ENCODE measurements around the gene TRIM58.

TRIM58 gene

DNA sequence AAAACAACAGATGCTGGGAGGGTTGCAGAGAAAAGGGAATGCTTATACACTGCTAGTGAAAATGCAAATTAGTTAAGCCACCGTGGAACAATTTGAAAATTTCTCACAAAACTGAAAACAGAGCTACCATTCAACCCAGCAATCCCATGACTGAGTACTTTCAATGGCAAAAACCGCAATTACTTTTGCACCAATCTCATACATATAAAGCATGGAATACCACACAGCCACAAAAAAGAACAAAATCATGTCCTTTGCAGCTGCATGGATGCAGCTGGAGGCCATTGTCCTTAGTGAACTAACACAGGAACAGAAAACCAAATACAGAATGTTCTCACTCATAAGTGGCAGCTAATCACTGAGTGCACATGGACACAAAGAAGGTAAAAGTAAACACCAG lies 56.8 kb downstream of the TRIM58 start:
- Histone ChIP-seq H3K4me3 (ENCODE audit: low read depth, low read length) (no peak overlapping the region), H3K79me2 (no peaks in the 10 kb centered on the region), H3K9me3 (ENCODE audit: control insufficient read depth, low read length) (no peaks in the 10 kb centered on the region), H3K9ac (no peak overlapping the region), H3K4me1 (no peaks in the 10 kb centered on the region), H2AFZ (no peak overlapping the region), H3K27me3 (ENCODE audit: control insufficient read depth, insufficient read depth, low read length) (no peaks in the 10 kb centered on the region), H3K4me2 (ENCODE audit: low read length) (no peak overlapping the region), H3K36me3 (ENCODE audit: control insufficient read depth, insufficient read depth, low read length) (no peaks in the 10 kb centered on the region), H3K27ac (no peak overlapping the region)
- TF ChIP-seq, protein P1, sequence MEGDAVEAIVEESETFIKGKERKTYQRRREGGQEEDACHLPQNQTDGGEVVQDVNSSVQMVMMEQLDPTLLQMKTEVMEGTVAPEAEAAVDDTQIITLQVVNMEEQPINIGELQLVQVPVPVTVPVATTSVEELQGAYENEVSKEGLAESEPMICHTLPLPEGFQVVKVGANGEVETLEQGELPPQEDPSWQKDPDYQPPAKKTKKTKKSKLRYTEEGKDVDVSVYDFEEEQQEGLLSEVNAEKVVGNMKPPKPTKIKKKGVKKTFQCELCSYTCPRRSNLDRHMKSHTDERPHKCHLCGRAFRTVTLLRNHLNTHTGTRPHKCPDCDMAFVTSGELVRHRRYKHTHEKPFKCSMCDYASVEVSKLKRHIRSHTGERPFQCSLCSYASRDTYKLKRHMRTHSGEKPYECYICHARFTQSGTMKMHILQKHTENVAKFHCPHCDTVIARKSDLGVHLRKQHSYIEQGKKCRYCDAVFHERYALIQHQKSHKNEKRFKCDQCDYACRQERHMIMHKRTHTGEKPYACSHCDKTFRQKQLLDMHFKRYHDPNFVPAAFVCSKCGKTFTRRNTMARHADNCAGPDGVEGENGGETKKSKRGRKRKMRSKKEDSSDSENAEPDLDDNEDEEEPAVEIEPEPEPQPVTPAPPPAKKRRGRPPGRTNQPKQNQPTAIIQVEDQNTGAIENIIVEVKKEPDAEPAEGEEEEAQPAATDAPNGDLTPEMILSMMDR (IDR thresholded peaks at IDR 0.05), result no peak

DNA sequence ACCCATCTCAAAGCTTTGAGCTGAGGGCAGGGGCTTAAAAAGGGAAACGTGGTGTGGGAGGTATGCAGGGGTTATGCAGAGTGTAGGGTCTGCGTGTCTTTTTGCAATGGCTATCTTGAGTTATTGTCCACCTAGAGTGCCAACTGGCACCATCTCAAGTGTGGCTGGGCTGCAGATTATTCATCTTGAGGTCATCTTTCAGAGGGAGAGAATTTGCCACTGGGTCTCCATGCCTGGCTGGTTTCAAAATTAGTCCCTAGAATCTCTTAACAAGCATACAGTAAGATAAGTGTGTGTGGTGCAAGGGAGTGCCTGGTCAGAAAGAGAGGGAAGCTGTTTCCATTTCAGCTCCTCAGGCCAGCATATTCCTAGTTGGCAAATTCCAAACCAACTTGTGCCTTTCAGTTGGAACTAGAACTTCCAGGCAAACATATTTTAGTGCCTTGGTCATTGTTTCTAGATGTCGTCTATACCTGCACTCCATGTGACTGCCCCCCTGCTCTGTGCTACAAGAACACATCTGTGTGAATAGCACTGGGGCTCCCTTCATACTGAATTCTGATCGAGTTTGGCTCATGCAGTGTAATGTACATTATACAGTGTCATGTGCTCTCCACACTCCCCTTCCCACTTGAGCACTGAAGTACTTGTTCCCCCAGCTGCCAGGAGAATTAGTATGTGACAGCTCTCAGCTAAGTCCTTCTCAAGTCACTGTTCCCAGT lies 58.1 kb downstream of the TRIM58 start:
- Histone ChIP-seq H3K4me1 (no peaks in the 10 kb centered on the region), H3K27me3 (ENCODE audit: control insufficient read depth, insufficient read depth, low read length) (no peaks in the 10 kb centered on the region), H3K9me3 (ENCODE audit: control insufficient read depth, low read length) (no peaks in the 10 kb centered on the region), H3K4me3 (ENCODE audit: low read depth, low read length) (no peak overlapping the region), H3K79me2 (no peaks in the 10 kb centered on the region), H3K27ac (no peak overlapping the region), H2AFZ (no peak overlapping the region), H3K9ac (no peak overlapping the region), H3K36me3 (ENCODE audit: control insufficient read depth, insufficient read depth, low read length) (no peaks in the 10 kb centered on the region), H3K4me2 (ENCODE audit: low read length) (no peak overlapping the region)
- TF ChIP-seq, protein P1 (IDR thresholded peaks at IDR 0.05), result no peak

DNA sequence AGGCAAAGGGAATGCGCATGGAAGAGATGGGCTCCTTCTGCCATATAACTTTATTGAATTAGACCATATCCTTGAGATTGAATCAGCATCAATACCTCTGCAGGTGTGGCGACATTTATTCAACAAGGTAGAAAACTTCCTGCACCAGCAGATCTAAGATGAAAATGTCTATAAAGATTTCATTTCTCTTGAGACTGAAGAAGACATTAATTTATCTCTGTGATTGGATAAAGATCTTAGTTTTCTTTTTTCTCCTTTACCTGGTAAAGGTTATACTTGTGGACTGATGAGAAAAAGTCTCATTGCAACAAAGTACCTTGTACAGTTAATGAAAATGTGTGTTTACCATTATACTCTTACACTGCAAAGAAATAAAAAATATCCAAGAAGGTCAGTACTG lies 63.0 kb downstream of the TRIM58 start, which contains the start of gene OR2T8:
Gene OR2T8 (plus strand): TSS at position 301 of the 400 bp plus-strand sequence. CDS start 766 bp downstream, outside the sequence.
- no peak within 1 kb of the TSS for H3K4me3 ChIP-seq (ENCODE audit: low read depth, low read length)
- H3K36me3 ChIP-seq (ENCODE audit: control insufficient read depth, insufficient read depth, low read length), result no peaks in the 10 kb centered on the region
- no peak within 1 kb of the TSS for H3K9ac ChIP-seq
- H3K27ac ChIP-seq, result no peak within 1 kb of the TSS
- H3K27me3 ChIP-seq (ENCODE audit: control insufficient read depth, insufficient read depth, low read length), result no peaks in the 10 kb centered on the region
- no peaks in the 10 kb centered on the region for H3K79me2 ChIP-seq
- no peak within 1 kb of the TSS for H2AFZ ChIP-seq
- TF ChIP-seq, protein P1 (IDR thresholded peaks at IDR 0.05), result no peak
- H3K4me2 ChIP-seq (ENCODE audit: low read length), result no peak within 1 kb of the TSS
- no peaks in the 10 kb centered on the region for H3K4me1 ChIP-seq
- H3K9me3 ChIP-seq (ENCODE audit: control insufficient read depth, low read length), result no peaks in the 10 kb centered on the region

DNA sequence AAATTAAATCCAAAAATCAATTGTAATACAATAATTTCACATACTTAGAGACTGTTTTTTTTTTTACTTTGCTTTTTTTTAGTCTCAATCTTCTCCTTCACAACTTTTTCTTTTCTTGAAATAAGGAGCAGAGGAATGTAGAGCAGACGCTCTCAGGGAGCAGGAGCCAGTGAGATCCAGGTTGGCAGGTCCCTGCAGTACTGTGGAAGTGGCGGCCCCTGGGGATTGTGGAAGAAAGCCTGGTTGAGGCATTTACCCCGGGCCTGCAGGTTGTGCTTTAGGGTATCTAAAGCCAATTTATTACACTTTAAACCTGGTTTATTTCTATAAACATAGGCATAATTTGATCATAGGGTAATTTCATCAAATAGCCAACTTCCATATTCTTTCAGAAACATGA lies 67.0 kb downstream of the TRIM58 start:
- no peak overlapping the region for H3K9ac ChIP-seq
- H3K9me3 ChIP-seq (ENCODE audit: control insufficient read depth, low read length), result no peaks in the 10 kb centered on the region
- H3K27ac ChIP-seq, result no peak overlapping the region
- H3K4me1 ChIP-seq, result no peaks in the 10 kb centered on the region
- H3K27me3 ChIP-seq (ENCODE audit: control insufficient read depth, insufficient read depth, low read length), result no peaks in the 10 kb centered on the region
- H3K36me3 ChIP-seq (ENCODE audit: control insufficient read depth, insufficient read depth, low read length), result no peaks in the 10 kb centered on the region
- H3K79me2 ChIP-seq, result no peaks in the 10 kb centered on the region
- H3K4me3 ChIP-seq (ENCODE audit: low read depth, low read length), result no peak overlapping the region
- no peak overlapping the region for H2AFZ ChIP-seq
- H3K4me2 ChIP-seq (ENCODE audit: low read length), result no peak overlapping the region
- TF ChIP-seq, protein P1 (IDR thresholded peaks at IDR 0.05), result no peak

DNA sequence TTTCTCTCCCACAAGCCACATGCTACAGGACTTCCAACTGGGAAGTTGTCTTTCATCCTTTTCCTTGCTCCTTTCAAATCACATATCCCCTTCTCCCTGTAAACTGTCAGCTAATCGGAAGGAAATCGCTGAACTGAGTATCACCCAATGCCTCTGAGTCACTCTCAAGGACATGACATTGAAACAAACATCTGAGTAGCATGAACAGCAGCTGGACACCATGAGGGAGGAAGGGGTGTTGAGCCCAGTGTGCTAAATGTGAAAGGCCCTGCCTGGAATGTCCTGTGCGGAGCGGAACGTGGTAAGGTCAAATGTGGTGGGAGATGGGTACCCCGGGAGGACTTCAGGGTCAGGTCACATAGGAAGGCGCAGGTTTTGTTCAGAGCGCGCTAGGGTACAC lies 67.9 kb downstream of the TRIM58 start, which contains the start of gene OR2AJ1:
Gene OR2AJ1 (plus strand): TSS at position 22 of the 400 bp plus-strand sequence. CDS start 8,880 bp downstream, outside the sequence.
- Histone ChIP-seq H3K9me3 (ENCODE audit: control insufficient read depth, low read length) (no peaks in the 10 kb centered on the region), H3K9ac (no peak within 1 kb of the TSS), H3K4me3 (ENCODE audit: low read depth, low read length) (no peak within 1 kb of the TSS), H3K79me2 (no peaks in the 10 kb centered on the region), H3K4me1 (no peaks in the 10 kb centered on the region), H3K27me3 (ENCODE audit: control insufficient read depth, insufficient read depth, low read length) (no peaks in the 10 kb centered on the region), H2AFZ (no peak within 1 kb of the TSS), H3K36me3 (ENCODE audit: control insufficient read depth, insufficient read depth, low read length) (no peaks in the 10 kb centered on the region), H3K27ac (no peak within 1 kb of the TSS), H3K4me2 (ENCODE audit: low read length) (no peak within 1 kb of the TSS)
- TF ChIP-seq, protein P1 (IDR thresholded peaks at IDR 0.05), result no peak
